AG08395 (cell line): Measurements from ENCODE around the gene POU6F2.
"Not testable (repeated sequence)": the region's sequence is repeated elsewhere in the genome, so short reads cannot be mapped to it uniquely, and the experiment has no call there.

Source experiments
- DNase-seq: peaks from one replicate; pipeline ENCODE4 v3.0.0; 2012; ENCODE audit warnings: mixed read lengths, low spot score

The POU6F2 gene

DNA sequence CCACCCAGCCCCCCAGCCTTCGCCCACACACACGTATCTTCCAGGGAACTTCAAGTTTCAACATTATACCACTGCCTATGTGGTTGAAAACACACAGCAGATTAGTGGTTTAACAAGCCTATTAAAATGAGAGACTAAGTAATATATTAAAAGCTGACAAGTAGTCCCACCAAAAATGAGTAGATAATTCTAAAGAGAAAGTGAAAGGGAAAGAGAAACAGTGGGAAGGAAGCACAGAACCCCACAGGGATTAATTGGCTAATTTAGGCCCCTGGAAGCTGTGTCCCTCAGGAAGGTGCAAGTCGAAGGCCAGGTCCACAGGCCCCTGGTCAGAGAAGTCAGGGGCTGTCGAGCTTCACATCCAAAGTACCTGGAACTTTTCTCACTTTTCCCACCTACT, 378.0 kb downstream of the POU6F2 start:
- DNase-seq = no peak

DNA sequence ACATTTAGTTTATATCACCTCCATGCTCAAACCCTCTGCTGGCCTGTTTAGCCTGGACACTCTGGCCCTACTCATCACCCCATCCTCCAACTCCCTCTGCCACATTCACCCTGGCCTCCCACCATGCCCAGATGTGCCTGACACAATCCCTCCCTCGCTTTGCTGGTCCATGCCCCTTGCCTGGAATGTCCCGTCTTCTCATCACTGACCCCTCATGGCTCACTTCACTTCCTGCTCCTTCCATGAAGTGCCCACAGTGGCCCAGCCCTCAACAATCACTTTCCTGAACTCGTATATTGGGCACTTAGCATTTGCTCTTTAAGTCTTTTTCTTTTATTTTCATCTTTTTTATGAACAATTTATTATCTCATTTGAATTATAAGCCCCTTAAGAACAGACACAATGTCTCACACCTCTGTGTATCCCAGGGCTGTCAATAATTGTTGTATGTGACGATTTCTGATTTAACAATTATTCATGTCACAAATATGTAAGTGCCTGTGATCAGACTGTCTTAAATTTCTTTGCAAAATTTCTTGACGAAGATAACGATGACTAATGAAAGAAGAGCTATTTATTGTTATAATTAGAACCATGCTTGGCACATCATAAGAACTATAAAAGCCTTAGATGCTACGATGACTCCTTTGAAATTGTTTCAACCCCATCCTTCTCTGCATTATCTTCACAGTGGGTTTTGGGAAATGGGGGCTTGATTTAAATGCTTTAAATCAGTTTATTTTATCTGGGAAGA, 378.6 kb downstream of the POU6F2 start:
- no peak for DNase-seq

GRCh38 chr7:39357648-39358047, 379.9 kb downstream of the POU6F2 start:
- no peak for DNase-seq

- no peak for DNase-seq
These were observed 382.3 kb downstream of the POU6F2 start for GRCh38 chr7:39360038-39360437.

DNA sequence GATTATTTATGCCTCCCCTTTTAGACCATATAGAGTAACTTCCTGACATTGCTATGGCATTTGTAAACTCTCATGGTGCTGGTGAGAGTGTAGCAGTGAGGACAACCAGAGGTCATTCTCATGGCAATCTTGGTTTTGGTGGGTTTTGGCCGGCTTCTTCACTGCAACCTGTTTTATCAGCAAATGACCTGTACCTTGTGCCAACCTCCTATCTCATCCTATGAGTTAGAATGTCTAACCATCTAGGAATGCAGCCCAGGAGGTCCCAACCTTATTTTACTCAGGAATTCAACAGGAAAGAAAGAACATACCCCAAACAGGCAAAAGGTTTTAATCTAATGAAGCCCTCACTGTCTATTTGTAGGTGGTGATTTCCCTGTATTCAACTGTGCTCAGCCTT, 383.1 kb downstream of the POU6F2 start:
- no peak for DNase-seq

DNA sequence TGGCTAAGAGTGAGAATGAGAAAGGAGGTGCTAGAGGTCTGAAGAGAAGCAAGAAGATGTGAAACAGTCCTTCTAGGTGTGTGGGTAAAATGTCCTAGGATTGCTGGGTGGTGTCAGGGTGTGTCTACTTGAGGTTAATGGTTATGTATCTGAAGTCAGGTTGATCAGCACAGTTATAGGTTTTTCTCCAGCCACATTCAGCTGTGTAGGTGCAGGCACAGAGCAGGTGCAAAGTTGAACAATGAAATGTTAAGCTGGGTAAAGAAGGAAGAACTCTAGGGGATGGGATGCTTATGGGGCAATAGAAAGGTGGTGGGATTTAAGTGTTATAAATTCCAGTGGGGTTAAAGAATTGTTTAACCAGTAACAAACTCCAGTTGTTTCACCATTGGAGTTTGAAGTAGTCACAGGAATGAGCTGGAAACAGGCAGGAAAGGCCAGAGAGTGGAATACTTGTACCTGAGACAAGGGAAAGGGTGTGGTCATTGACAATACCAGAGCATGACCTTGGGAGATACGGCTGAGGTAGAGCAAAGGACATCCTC, 388.1 kb downstream of the POU6F2 start:
- DNase-seq = no peak

DNA sequence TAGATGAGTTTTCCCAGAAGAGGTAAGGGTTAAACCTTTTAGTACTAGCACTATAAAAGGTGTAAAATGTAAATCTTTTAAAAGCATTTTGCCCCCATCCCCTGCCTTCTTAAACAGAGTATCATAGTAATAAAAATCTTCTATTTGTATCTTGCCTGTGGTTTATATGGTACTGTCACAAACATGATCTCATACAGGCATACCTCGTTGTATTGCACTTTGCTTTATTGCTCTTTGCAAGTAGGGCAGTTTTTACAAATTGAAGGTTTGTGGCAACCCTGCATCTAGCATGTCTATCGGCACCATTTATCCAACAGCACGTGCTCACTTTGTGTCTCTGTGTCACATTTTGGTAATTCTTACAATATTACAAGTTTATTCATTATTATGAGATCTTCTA, 389.7 kb downstream of the POU6F2 start:
- DNase-seq = no peak

DNA sequence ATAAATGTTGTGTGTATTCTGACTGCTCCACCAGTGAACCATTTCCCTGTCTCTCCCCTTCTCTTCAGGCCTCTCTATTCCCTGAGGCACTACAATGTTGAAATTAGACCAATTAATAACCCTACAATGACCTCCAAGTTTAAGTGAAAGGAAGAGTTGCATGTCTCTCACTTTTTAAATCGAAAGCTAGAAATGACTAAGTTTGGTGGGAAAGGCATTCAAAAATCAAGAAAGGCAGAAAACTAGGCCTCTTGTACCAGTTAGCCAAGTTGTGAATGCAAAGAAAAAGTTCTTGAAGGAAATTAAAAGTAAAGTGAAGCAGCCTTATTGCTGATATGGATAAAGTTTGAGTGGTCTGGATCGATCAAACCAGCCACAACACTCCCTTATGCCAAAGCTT, 390.2 kb downstream of the POU6F2 start:
- no peak for DNase-seq

DNA sequence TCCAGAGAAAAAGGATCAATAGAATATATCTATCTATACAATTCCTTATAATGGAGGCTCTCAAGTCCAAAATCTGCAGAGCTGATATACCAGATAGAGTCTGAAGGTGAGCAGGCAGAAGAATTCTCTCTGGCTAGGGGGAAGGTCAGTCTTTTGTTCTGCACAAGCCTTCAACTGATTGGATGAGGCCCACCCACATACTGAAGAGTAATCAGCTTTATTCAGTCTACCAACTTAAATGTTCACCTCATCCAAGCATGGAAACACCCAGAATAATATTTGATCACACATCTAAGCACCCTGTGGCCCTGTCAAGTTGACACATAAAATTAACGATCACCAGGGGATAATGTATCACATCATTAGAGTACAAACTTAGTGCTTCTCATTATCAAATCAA, 394.7 kb downstream of the POU6F2 start:
- DNase-seq = no peak

DNA sequence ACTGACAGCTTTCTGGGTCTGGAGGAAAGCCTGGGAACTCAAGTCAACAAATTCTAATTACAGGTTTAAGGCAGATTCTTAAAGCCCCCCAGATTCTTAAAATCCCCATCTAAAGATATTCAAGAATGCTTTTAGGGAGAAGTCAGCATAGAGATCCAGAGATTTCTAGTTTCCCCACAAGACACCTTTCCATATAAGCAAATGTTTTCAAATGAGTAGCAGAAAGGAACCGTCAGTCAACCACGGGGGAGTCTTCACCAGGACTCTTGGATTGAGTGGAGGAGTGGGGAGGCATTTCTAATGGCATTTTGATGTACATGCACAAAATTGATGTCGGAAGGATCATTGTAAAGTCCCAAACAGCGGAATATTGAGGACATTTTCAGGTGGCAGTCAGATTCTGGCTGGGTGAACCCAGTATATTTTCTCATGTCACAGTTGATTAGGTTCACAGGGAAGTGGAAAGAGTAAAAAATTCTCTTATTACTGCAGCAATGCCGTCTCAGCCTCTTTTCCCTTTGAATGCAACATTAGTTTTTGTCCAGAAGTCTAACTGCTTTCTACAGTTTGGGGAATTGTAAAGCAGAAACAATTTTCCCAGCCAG, 396.8 kb downstream of the POU6F2 start:
- DNase-seq = no peak

DNA sequence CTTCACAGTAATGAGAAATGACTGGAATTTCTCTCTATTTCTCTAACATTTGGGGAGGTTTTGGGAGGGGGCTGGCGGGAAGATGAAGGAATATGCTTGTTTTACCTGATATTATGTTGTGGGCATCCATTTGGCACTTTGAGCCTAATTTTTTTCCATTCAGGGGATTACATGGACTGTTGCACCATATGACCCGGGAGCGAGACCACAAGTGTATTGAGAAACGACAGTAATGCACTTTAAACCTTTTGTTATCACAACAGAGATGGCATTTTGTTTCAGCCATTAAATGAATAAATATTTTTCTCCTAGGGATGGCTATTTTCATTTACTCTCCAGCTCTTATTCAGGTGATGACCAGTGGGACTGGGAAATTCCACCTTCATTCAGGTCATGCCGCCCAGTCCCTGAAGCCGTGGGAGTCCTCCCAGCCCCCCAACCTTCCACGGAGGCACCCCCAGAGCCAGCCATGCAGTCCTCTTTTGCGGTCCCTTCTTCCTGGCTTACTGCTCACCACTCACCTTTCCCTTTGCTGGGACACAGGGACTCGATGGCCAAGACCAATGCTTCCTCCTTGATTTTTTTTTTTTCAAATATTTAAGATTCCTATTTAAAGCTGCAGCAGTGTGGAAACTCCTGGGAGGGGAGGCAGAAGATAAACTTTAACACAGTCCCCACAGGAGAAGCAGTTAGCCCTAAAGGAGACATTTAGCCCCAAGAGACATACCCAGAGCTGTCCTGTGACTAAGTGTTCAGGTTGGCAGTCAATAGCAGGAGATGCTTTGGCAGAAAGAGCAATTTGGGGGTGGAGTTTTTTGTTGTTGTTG, 397.6 kb downstream of the POU6F2 start:
- DNase-seq = no peak

GRCh38 chr7:39375874-39376190, 398.1 kb downstream of the POU6F2 start:
- no peak for DNase-seq

DNA sequence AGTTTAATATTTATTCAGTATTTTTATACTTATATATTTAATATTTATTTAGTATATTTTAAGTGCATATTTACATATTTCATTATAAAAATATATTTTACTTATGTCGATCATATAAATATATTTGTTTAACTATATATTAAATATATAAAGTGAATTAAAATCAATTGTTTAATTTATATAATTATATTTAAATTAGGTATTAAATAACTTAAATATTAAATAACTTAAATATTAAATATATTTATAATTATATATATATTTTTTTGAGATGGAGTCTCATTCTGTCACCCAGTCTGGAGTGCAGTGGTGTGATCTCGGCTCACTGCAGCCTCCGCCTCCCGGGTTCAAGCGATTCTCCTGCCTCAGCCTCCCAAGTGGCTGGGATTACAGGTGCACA, 399.2 kb downstream of the POU6F2 start:
- DNase-seq = not testable (repeated sequence)

DNA sequence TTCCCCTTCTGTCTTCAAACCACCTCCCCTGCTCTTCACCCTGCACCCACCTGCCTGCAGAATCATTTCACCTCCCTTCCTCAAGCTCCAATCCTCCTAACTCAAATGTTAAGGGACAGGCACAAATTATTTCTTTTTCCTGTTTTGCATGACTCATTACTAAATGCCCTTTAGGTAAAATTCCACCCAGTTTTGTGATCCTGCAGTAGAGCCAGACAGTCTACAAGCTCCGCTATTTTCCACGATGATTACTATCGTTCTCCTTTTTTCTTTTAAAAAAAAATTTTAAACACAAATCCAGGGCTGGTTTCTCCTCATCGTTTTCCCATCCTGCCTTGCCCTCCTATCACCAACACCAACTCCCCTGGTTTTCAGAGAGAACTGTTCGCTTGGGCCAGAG, 401.7 kb downstream of the POU6F2 start:
- DNase-seq = no peak

GRCh38 chr7:39383136-39383535, 405.4 kb downstream of the POU6F2 start:
- peak; percentile 17 for DNase-seq

GRCh38 chr7:39384386-39384785, 406.7 kb downstream of the POU6F2 start:
- DNase-seq = no peak

DNA sequence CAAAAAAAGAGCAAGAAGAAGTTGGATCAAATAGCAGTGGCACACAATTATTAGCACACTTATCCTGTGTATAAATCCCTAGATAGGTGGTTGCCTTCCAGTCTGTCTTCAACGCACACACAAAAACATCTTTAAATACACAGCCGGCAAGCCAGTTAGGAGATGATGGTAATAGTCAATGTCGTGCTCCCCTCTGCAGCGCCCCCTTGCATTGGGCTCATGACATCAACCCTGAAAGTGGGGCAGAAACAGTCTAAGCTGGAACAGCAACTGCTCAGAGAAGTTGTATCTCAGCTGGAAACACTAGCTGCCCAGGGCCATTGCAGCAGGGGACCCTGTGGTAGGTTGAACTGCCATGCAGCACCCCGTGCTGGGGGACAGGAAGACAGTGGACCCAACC, 409.0 kb downstream of the POU6F2 start:
- DNase-seq = no peak

DNA sequence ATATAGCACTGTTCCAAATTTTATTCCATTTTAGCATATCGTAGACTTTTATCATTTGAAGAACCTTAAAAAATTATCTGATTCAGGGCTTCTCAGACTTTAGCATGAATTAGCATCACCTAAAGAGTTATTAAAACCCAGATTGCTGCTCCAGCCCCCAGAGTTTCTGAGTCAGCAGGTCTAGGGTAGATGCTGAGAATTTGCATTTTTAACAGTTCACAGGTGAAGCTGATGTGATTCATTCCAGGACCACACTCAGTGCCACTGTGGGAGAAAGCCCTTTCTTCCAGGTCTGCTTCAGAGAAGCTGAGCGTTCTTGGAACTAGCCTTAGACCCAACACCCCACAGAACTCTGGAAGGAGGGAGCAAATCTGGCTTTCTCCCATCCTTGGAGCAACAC, 414.4 kb downstream of the POU6F2 start:
- no peak for DNase-seq

DNA sequence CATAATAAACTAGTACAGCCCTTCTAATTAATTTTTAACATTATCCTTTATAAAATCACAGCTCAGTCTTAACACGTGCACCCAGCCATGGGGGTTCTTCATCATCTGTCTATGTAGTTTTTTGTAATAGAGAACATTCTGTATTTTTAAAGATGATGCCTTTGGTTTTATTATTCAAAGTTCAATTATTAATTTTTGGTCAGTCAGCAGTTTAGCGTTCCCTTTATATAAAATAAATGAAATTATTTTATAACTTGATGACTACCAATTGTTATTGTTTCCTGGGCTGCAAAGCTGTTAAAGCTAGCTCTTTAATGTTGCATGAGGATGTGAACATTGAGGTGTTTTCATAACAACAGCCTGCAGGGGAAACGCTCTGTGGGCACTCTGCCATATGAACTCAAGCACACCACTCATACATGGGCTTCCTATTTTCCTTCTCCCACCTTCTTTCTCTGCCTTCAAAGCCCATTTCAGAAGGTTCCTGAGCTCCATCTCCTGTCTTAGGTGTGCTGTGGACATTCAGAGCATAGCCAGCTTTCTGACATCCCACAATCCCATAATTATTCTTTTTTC, 416.5 kb downstream of the POU6F2 start:
- DNase-seq = no peak

GRCh38 chr7:39399458-39399857, 421.7 kb downstream of the POU6F2 start:
- DNase-seq = no peak

DNA sequence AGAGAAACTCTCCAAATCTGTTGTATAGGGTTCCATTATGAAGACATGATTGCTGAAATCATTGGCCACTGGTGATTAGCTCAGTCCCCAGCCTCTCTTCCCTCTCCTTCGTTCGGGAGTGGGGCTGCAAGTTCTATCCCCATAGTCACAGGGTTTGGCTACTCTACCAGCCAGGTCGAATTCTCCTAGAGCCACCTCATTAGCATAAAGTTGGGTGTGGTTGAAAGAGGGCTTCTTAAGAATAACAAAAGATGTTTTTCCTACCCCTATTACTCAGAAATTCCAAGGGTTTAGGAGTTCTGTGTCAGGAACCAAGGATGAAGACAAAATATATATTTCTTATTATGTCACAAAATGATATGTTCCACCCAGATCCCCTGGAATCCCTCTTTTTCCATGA, 422.3 kb downstream of the POU6F2 start:
- DNase-seq = no peak

DNA sequence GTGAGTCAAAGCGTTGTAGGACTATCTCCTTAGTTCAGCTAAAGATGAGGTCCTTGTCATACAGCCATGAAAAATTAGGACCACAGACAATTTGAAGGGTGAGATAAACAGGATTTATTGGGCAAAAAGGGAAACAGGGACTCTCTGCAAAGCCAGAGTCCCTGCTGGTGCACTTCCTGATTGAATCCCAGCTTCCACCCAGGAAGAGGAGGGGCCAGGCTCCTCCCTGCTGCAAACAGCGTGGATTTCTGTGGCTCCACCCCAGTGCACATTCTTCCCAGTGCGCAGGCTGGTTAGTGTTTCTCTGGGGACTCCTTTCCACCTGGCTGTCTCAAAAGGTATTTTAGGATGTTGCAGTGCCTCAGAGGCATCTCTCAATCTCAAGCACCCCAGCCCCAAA, 423.1 kb downstream of the POU6F2 start:
- DNase-seq = no peak

DNA sequence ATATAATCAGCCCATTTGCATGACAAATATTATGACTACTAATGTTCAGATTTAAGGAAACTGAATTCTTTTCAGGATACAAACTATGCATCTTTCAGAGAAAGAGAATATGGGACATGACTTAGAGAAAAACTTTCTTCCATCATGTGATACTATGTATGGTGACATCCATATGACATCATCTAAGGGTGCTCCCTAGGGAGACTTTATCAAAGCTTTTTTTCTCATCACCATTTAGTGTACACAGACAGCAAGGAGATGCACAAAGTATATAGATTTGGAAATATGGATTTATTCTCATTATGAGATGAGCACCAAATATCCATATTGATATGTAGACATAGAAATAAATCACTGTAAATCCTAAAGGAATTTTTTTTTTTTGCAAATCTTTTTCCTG, 424.3 kb downstream of the POU6F2 start:
- DNase-seq = no peak
